GM18507 (cell line): ENCODE data around the gene TRAM2.

Experiments
- DNase-seq: peaks from one replicate; pipeline ENCODE4 v3.0.0; 2011; ENCODE audit warnings: low read depth; ENCODE audit not compliant: insufficient read length; ENCODE audit errors: extremely low spot score
- FAIRE-seq: peaks from 2 replicates; lab custom pipeline; 2011; peaks lifted over from hg19 to GRCh38; lab: Jason Lieb, UNC

Gene TRAM2

GRCh38 chr6:52534966-52535390 is 41.9 kb downstream of the TRAM2 start:
- FAIRE-seq (no peak), DNase-seq (no peak)

- no peak for DNase-seq
- FAIRE-seq, result no peak
Observed at GRCh38 chr6:52534363-52534762, 42.5 kb downstream of the TRAM2 start.

- FAIRE-seq (no peak), DNase-seq (no peak)
Observed at GRCh38 chr6:52533491-52533890, 43.4 kb downstream of the TRAM2 start.

GRCh38 chr6:52532457-52532856 is 44.4 kb downstream of the TRAM2 start:
- FAIRE-seq (no peak), DNase-seq (no peak)

GRCh38 chr6:52531834-52532233 is 45.0 kb downstream of the TRAM2 start:
- FAIRE-seq (no peak), DNase-seq (no peak)

- FAIRE-seq (no peak), DNase-seq (no peak)
Observed at GRCh38 chr6:52531396-52531795, 45.5 kb downstream of the TRAM2 start.

- FAIRE-seq, result no peak
- DNase-seq, result no peak
Observed at GRCh38 chr6:52530351-52530750, 46.5 kb downstream of the TRAM2 start.

- DNase-seq (no peak), FAIRE-seq (no peak)
Observed at GRCh38 chr6:52529311-52529710, 47.5 kb downstream of the TRAM2 start.

- FAIRE-seq, result no peak
- DNase-seq, result no peak
Observed at GRCh38 chr6:52527436-52527835, 49.4 kb downstream of the TRAM2 start.

GRCh38 chr6:52526634-52527033 is 50.2 kb downstream of the TRAM2 start:
- FAIRE-seq (no peak), DNase-seq (no peak)

- no peak for FAIRE-seq
- DNase-seq, result no peak
Observed at GRCh38 chr6:52524918-52525317, 51.9 kb downstream of the TRAM2 start.

- DNase-seq (no peak), FAIRE-seq (no peak)
Observed at GRCh38 chr6:52523378-52524142, 53.3 kb downstream of the TRAM2 start.

GRCh38 chr6:52522655-52523054 is 54.2 kb downstream of the TRAM2 start:
- no peak for DNase-seq
- no peak for FAIRE-seq

GRCh38 chr6:52522151-52522626 is 54.7 kb downstream of the TRAM2 start:
- FAIRE-seq, result no peak
- DNase-seq, result no peak

GRCh38 chr6:52519618-52520017 is 57.2 kb downstream of the TRAM2 start:
- DNase-seq, result no peak
- FAIRE-seq, result no peak

GRCh38 chr6:52518279-52518945 is 58.4 kb downstream of the TRAM2 start:
- no peak for DNase-seq
- FAIRE-seq, result no peak

- FAIRE-seq, result no peak
- no peak for DNase-seq
Observed at GRCh38 chr6:52517502-52518278, 59.2 kb downstream of the TRAM2 start.

GRCh38 chr6:52516943-52517342 is 59.9 kb downstream of the TRAM2 start:
- no peak for DNase-seq
- no peak for FAIRE-seq

- DNase-seq (no peak), FAIRE-seq (no peak)
Observed at GRCh38 chr6:52516269-52516668, 60.6 kb downstream of the TRAM2 start.

GRCh38 chr6:52515219-52515960 is 61.5 kb downstream of the TRAM2 start:
- FAIRE-seq, result no peak
- no peak for DNase-seq
